ENCODE results near the gene OSR1.

OSR1 gene

DNA sequence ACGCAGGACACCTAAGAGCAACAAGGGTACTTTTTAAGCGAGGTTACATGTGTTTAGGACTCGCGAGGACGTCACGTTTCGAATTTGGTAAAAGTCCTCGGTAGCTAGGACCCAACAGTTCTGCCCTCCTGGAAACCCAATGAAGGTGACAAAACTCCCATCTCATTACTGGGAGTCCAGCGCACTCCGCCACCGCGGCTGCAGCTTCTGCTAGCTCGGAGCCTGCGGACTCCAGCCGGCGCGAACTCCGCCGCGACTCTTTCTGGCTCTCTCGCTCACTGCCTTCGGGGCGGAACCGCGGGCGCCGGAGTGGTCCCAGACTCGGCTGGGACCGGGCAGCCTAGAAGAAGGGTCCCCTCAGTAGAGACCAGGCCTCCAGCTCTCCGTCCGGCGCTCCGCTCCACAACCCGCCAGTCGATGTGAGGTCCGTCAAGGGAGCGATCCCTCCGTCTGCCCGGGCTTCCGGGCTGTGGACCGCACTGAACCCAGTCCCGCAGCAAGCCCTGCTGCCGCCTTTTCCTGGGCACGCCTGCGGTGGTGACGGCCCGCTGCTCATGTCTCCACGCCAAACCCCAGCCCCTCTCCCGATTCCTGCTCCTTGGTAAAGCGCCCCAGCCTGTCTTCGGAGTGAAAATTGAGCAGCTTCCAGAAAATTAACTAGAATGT, 3.0 kb upstream of the OSR1 start:
- DNase-seq, result peak; percentile 61
- Mint-ChIP-seq H3K4me3 (peak overlapping the region; percentile 86), H3K4me1 (peaks cover 65% of the 10 kb centered on the region)

DNA sequence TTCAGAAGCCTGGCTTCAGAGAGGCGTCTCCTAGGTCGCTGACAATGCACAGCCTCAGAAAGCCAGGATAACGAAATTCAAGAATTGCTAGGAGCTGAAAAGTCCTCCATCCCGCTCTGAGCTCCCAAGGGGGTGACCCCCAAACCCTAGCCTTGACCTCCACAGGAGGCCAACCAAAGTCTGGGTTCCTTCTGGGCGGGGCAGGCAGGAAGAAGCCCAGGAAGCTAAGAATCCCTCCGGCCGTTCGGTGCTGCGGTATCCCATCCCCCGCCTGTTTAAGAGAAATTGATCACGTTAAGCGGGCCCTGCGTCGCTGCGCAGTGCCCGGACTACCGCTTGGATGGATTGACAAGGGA, 2.5 kb upstream of the OSR1 start:
- peaks cover 81% of the 10 kb centered on the region for H3K27me3 Mint-ChIP-seq (ENCODE audit: low read depth, poor library complexity)
- TF ChIP-seq, protein P1, sequence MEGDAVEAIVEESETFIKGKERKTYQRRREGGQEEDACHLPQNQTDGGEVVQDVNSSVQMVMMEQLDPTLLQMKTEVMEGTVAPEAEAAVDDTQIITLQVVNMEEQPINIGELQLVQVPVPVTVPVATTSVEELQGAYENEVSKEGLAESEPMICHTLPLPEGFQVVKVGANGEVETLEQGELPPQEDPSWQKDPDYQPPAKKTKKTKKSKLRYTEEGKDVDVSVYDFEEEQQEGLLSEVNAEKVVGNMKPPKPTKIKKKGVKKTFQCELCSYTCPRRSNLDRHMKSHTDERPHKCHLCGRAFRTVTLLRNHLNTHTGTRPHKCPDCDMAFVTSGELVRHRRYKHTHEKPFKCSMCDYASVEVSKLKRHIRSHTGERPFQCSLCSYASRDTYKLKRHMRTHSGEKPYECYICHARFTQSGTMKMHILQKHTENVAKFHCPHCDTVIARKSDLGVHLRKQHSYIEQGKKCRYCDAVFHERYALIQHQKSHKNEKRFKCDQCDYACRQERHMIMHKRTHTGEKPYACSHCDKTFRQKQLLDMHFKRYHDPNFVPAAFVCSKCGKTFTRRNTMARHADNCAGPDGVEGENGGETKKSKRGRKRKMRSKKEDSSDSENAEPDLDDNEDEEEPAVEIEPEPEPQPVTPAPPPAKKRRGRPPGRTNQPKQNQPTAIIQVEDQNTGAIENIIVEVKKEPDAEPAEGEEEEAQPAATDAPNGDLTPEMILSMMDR (IDR thresholded peaks at IDR 0.05), result no peak
- H3K4me3 Mint-ChIP-seq, result peak overlapping the region; percentile 86
- peaks cover 68% of the 10 kb centered on the region for H3K4me1 Mint-ChIP-seq
- no peak for DNase-seq
- H3K27ac Mint-ChIP-seq, result no peak overlapping the region
- H3K9me3 Mint-ChIP-seq, result no peaks in the 10 kb centered on the region
- H3K36me3 Mint-ChIP-seq (ENCODE audit: low read depth), result peaks cover 10% of the 10 kb centered on the region

More for the DNA sequence above, 3.0 kb upstream of the OSR1 start:
- H3K27me3 Mint-ChIP-seq (ENCODE audit: low read depth, poor library complexity), result peaks cover 78% of the 10 kb centered on the region
- no peaks in the 10 kb centered on the region for H3K9me3 Mint-ChIP-seq
- H3K27ac Mint-ChIP-seq, result no peak overlapping the region
- TF ChIP-seq, protein P1 (IDR thresholded peaks at IDR 0.05), result no peak
- H3K36me3 Mint-ChIP-seq (ENCODE audit: low read depth), result peaks cover 6% of the 10 kb centered on the region

DNA sequence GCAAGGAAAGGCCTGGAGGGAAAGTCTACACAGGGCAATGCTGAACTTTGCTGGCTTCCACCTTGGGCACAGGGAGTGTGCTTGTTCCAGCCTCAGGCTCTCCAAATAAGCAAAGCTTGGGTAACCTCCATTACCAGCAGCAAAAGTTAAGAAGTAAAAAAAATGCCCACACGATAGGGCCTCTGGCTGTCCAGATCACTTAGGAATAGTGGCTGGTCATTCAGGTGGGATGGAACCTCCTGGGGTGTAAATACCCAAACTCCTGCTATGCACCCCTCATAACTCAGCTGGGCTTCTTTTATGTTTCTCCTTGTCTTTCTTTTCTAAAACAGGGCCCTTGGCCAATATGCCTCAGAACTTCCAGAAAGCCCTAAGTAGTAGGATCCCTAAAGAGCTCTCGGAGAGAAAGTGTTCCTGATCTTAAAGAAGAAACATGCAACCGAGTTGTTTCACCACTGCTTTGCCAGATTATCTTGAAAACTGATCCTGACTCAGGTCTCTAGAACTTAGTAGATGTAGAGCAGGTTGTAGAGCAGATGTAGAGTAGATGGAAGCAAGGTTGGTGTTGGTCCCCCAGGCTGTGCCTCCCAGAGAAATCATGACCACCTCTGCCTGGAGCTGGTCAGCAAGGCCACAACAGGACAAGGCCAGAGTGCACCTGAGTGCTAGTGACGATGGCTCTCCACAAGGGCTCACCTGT, 2.0 kb upstream of the OSR1 start:
- H3K36me3 Mint-ChIP-seq (ENCODE audit: low read depth), result peaks cover 10% of the 10 kb centered on the region
- DNase-seq, result no peak
- TF ChIP-seq, protein P1 (IDR thresholded peaks at IDR 0.05), result no peak
- H3K27me3 Mint-ChIP-seq (ENCODE audit: low read depth, poor library complexity), result peaks cover 81% of the 10 kb centered on the region
- H3K4me3 Mint-ChIP-seq, result peak overlapping the region; percentile 24
- H3K9me3 Mint-ChIP-seq, result no peaks in the 10 kb centered on the region
- H3K27ac Mint-ChIP-seq, result no peak overlapping the region
- H3K4me1 Mint-ChIP-seq, result peaks cover 70% of the 10 kb centered on the region

DNA sequence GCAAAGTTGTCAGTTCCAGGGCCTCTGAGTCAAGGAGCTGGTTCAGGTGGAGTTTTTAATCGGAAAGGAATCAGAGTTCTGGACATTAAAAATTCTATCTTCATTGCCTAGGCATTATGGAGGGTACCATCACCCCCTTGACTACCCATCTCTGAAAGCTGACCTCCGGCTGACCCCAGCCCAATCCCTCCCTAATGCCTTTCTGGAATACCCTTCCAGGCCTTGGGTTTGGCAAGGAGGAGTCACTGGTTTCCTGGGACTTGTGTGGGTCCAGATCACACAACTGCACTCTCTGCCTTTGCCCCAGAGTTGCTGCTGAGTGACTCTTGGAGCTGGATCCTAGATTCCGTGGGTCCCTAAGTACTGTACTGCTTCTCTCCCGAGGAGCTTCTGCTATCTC, 1.0 kb upstream of the OSR1 start:
- H3K4me3 Mint-ChIP-seq, result peak overlapping the region; percentile 93
- H3K36me3 Mint-ChIP-seq (ENCODE audit: low read depth), result peaks cover 19% of the 10 kb centered on the region
- TF ChIP-seq, protein P1 (IDR thresholded peaks at IDR 0.05), result no peak
- peaks cover 79% of the 10 kb centered on the region for H3K4me1 Mint-ChIP-seq
- no peaks in the 10 kb centered on the region for H3K9me3 Mint-ChIP-seq
- peak overlapping the region; percentile 95 for H3K27ac Mint-ChIP-seq
- peaks cover 81% of the 10 kb centered on the region for H3K27me3 Mint-ChIP-seq (ENCODE audit: low read depth, poor library complexity)
- DNase-seq, result no peak

DNA sequence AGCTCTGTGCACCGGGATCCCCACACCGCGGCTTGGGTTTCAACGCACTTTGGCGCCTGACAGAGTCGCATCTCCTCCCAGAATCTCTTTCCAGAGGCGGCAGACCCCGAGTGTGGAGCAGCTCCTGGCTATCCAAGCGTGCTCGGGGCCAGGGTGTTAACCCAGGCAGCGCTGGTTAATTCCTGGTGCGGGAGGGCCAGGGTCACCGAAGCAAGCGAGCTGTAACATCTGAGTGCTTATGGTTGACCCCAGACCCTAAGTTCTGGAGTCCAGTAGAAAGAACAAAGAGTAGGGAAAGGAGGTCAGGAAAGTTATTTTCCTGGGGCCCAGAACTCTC, 566 bp upstream of the OSR1 start:
- TF ChIP-seq, protein P1 (IDR thresholded peaks at IDR 0.05), result no peak
- Mint-ChIP-seq H3K4me3 (peak overlapping the region; percentile 93), H3K9me3 (no peaks in the 10 kb centered on the region), H3K36me3 (ENCODE audit: low read depth) (peaks cover 23% of the 10 kb centered on the region), H3K4me1 (peaks cover 80% of the 10 kb centered on the region), H3K27me3 (ENCODE audit: low read depth, poor library complexity) (peaks cover 81% of the 10 kb centered on the region), H3K27ac (peak overlapping the region; percentile 95)
- DNase-seq, result peak; percentile 70

Measured in nephron progenitor cell (in vitro differentiated cells).